ENCODE results near the gene MALT1.

- TF ChIP-seq POLR2A (IDR thresholded peaks at IDR 0.05; ENCODE audit: low read depth, low read length) (no peak), POLR2AphosphoS5 (IDR thresholded peaks at IDR 0.05; ENCODE audit: low read depth, low read length) (no peak)
Observed at GRCh38 chr18:58738322-58738721, 67.1 kb downstream of the MALT1 start.
